ENCODE measurements around the gene NTSR2.
A peak's percentile ranks its signal among the peaks of the same experiment; 100 is the strongest.

Gene NTSR2

DNA sequence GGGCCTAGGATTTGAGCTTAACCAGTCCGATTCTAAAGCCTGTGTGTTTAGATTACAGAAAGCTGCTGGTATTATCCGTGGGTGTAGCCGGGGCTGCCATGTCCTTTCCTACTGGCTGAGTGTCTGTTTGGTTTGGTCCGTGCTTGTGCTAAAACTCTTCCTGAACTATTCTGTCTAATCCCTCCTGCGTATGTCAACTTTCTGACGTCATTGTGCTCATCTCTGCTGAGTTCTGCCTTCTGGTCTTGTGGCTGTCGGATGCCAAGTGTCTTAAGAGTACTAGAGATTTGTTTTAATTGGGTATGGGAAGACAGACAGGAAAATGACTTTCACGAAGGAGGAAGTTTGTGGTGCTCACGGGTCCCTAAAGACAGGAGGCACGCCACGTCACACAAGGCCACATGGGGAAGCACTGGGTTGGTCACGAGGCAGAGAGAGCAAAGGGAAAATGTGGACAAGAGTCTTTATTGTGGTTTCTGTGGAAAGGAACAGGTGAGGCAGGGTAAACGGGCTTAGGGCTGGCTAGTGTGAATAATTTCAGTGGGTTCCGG lies 31.8 kb upstream of the NTSR2 start:
- in situ Hi-C loops (cut with HindIII; ENCODE audit: low sequenced_read_pairs): no loop called here
- no peak overlapping the region for H3K4me3 ChIP-seq (ENCODE audit: low read depth, low read length)
- DNase-seq (ENCODE audit: low read depth, low spot score): no peak
- no peak for TF ChIP-seq CTCF (IDR thresholded peaks at IDR 0.05; ENCODE audit: low read depth, low read length)

- TF ChIP-seq CTCF (IDR thresholded peaks at IDR 0.05; ENCODE audit: low read depth, low read length): no peak
- in situ Hi-C loops (cut with HindIII; ENCODE audit: low sequenced_read_pairs): no loop called here
- no peak overlapping the region for H3K4me3 ChIP-seq (ENCODE audit: low read depth, low read length)
- DNase-seq (ENCODE audit: low read depth, low spot score): no peak
These were observed 31.2 kb upstream of the NTSR2 start for GRCh38 chr2:11701206-11701605.

GRCh38 chr2:11699686-11700670 lies 30.0 kb upstream of the NTSR2 start:
- no peak for TF ChIP-seq CTCF (IDR thresholded peaks at IDR 0.05; ENCODE audit: low read depth, low read length)
- DNase-seq (ENCODE audit: low read depth, low spot score): no peak
- no peak overlapping the region for H3K4me3 ChIP-seq (ENCODE audit: low read depth, low read length)
- in situ Hi-C loops (cut with HindIII; ENCODE audit: low sequenced_read_pairs): loop anchor here (25.0 kb wide), 1 partner anchor 87 kb away; no protein-coding TSS in a partner anchor

GRCh38 chr2:11698009-11698922 lies 28.3 kb upstream of the NTSR2 start:
- in situ Hi-C loops (cut with HindIII; ENCODE audit: low sequenced_read_pairs): loop anchor here (25.0 kb wide), 1 partner anchor 89 kb away; no protein-coding TSS in a partner anchor
- DNase-seq (ENCODE audit: low read depth, low spot score): peak; percentile 66
- no peak for TF ChIP-seq CTCF (IDR thresholded peaks at IDR 0.05; ENCODE audit: low read depth, low read length)
- no peak overlapping the region for H3K4me3 ChIP-seq (ENCODE audit: low read depth, low read length)

GRCh38 chr2:11697103-11697871 lies 27.3 kb upstream of the NTSR2 start:
- no peak overlapping the region for H3K4me3 ChIP-seq (ENCODE audit: low read depth, low read length)
- TF ChIP-seq CTCF (IDR thresholded peaks at IDR 0.05; ENCODE audit: low read depth, low read length): no peak
- peak; percentile 75 for DNase-seq (ENCODE audit: low read depth, low spot score)
- in situ Hi-C loops (cut with HindIII; ENCODE audit: low sequenced_read_pairs): loop anchor here (25.0 kb wide), 1 partner anchor 90 kb away; no protein-coding TSS in a partner anchor
